Measurements from ENCODE around the gene RASGRF1.

The RASGRF1 gene

GRCh38 chr15:79130535-79131130 is 40.1 kb upstream of the RASGRF1 start:
- H3K9ac ChIP-seq (ENCODE audit: insufficient read length, low read depth), result no peak overlapping the region
- H3K4me1 ChIP-seq (ENCODE audit: insufficient read depth, insufficient read length), result peaks cover 2% of the 10 kb centered on the region
- DNase-seq (ENCODE audit: low read depth, low spot score), result no peak
- H3K9me3 ChIP-seq (ENCODE audit: insufficient read depth, low read length), result peaks cover 27% of the 10 kb centered on the region; the same call in 1 of the 2 replicates
- TF ChIP-seq ZNF274 (IDR thresholded peaks at IDR 0.05; ENCODE audit: low read depth, low read length), result no peak
- no peak overlapping the region for H3K4me3 ChIP-seq (ENCODE audit: insufficient read length, low read depth)
- no peaks in the 10 kb centered on the region for H3K36me3 ChIP-seq (ENCODE audit: insufficient read depth, insufficient read length, low read length)
- H3K27me3 ChIP-seq (ENCODE audit: insufficient read depth, insufficient read length), result no peaks in the 10 kb centered on the region

GRCh38 chr15:79129235-79129634 is 38.7 kb upstream of the RASGRF1 start:
- Histone ChIP-seq H3K4me1 (ENCODE audit: insufficient read depth, insufficient read length) (no peaks in the 10 kb centered on the region), H3K27me3 (ENCODE audit: insufficient read depth, insufficient read length) (no peaks in the 10 kb centered on the region), H3K4me3 (ENCODE audit: insufficient read length, low read depth) (no peak overlapping the region), H3K36me3 (ENCODE audit: insufficient read depth, insufficient read length, low read length) (no peaks in the 10 kb centered on the region), H3K9me3 (ENCODE audit: insufficient read depth, low read length) (peaks cover 27% of the 10 kb centered on the region; the same call in 1 of the 2 replicates), H3K9ac (ENCODE audit: insufficient read length, low read depth) (no peak overlapping the region)
- TF ChIP-seq YY1 (IDR thresholded peaks at IDR 0.05; ENCODE audit: insufficient read depth, insufficient read length) (no peak), ZNF274 (IDR thresholded peaks at IDR 0.05; ENCODE audit: low read depth, low read length) (no peak), SUZ12 (IDR thresholded peaks at IDR 0.05; ENCODE audit: extremely low read depth, insufficient read depth, insufficient read length) (no peak)
- DNase-seq (ENCODE audit: low read depth, low spot score), result no peak

- DNase-seq (ENCODE audit: low read depth, low spot score), result no peak
- Histone ChIP-seq H3K4me3 (ENCODE audit: insufficient read length, low read depth) (no peak overlapping the region), H3K9ac (ENCODE audit: insufficient read length, low read depth) (no peak overlapping the region), H3K9me3 (ENCODE audit: insufficient read depth, low read length) (peaks cover 27% of the 10 kb centered on the region; the same call in 1 of the 2 replicates), H3K4me1 (ENCODE audit: insufficient read depth, insufficient read length) (no peaks in the 10 kb centered on the region), H3K27me3 (ENCODE audit: insufficient read depth, insufficient read length) (no peaks in the 10 kb centered on the region), H3K36me3 (ENCODE audit: insufficient read depth, insufficient read length, low read length) (no peaks in the 10 kb centered on the region)
- TF ChIP-seq ZNF274 (IDR thresholded peaks at IDR 0.05; ENCODE audit: low read depth, low read length), result no peak
- TF ChIP-seq SUZ12 (IDR thresholded peaks at IDR 0.05; ENCODE audit: extremely low read depth, insufficient read depth, insufficient read length), result no peak
- TF ChIP-seq YY1 (IDR thresholded peaks at IDR 0.05; ENCODE audit: insufficient read depth, insufficient read length), result no peak
These were observed 38.0 kb upstream of the RASGRF1 start for GRCh38 chr15:79128556-79128955.

GRCh38 chr15:79124388-79124787 is 33.8 kb upstream of the RASGRF1 start:
- Histone ChIP-seq H3K4me1 (ENCODE audit: insufficient read depth, insufficient read length) (peaks cover 3% of the 10 kb centered on the region), H3K4me3 (ENCODE audit: insufficient read length, low read depth) (no peak overlapping the region), H3K36me3 (ENCODE audit: insufficient read depth, insufficient read length, low read length) (no peaks in the 10 kb centered on the region), H3K9ac (ENCODE audit: insufficient read length, low read depth) (no peak overlapping the region), H3K27me3 (ENCODE audit: insufficient read depth, insufficient read length) (no peaks in the 10 kb centered on the region), H3K9me3 (ENCODE audit: insufficient read depth, low read length) (peaks cover 13% of the 10 kb centered on the region; the same call in 1 of the 2 replicates)
- TF ChIP-seq YY1 (IDR thresholded peaks at IDR 0.05; ENCODE audit: insufficient read depth, insufficient read length) (no peak), SUZ12 (IDR thresholded peaks at IDR 0.05; ENCODE audit: extremely low read depth, insufficient read depth, insufficient read length) (no peak), ZNF274 (IDR thresholded peaks at IDR 0.05; ENCODE audit: low read depth, low read length) (no peak)
- no peak for DNase-seq (ENCODE audit: low read depth, low spot score)

GRCh38 chr15:79122991-79123390 is 32.4 kb upstream of the RASGRF1 start:
- no peak for DNase-seq (ENCODE audit: low read depth, low spot score)
- Histone ChIP-seq H3K36me3 (ENCODE audit: insufficient read depth, insufficient read length, low read length) (no peaks in the 10 kb centered on the region), H3K4me1 (ENCODE audit: insufficient read depth, insufficient read length) (peaks cover 3% of the 10 kb centered on the region), H3K9ac (ENCODE audit: insufficient read length, low read depth) (no peak overlapping the region), H3K27me3 (ENCODE audit: insufficient read depth, insufficient read length) (no peaks in the 10 kb centered on the region), H3K9me3 (ENCODE audit: insufficient read depth, low read length) (peaks cover 9% of the 10 kb centered on the region; the same call in 1 of the 2 replicates), H3K4me3 (ENCODE audit: insufficient read length, low read depth) (no peak overlapping the region)
- TF ChIP-seq YY1 (IDR thresholded peaks at IDR 0.05; ENCODE audit: insufficient read depth, insufficient read length), result no peak
- no peak for TF ChIP-seq ZNF274 (IDR thresholded peaks at IDR 0.05; ENCODE audit: low read depth, low read length)
- no peak for TF ChIP-seq SUZ12 (IDR thresholded peaks at IDR 0.05; ENCODE audit: extremely low read depth, insufficient read depth, insufficient read length)

- no peak for DNase-seq (ENCODE audit: low read depth, low spot score)
- Histone ChIP-seq H3K27me3 (ENCODE audit: insufficient read depth, insufficient read length) (no peaks in the 10 kb centered on the region), H3K4me1 (ENCODE audit: insufficient read depth, insufficient read length) (peaks cover 3% of the 10 kb centered on the region)
These were observed 31.8 kb upstream of the RASGRF1 start for GRCh38 chr15:79122391-79122790.

GRCh38 chr15:79121571-79121970 is 31.0 kb upstream of the RASGRF1 start:
- Histone ChIP-seq H3K4me1 (ENCODE audit: insufficient read depth, insufficient read length) (peaks cover 3% of the 10 kb centered on the region), H3K9ac (ENCODE audit: insufficient read length, low read depth) (no peak overlapping the region), H3K27me3 (ENCODE audit: insufficient read depth, insufficient read length) (no peaks in the 10 kb centered on the region), H3K9me3 (ENCODE audit: insufficient read depth, low read length) (no peaks in the 10 kb centered on the region), H3K4me3 (ENCODE audit: insufficient read length, low read depth) (no peak overlapping the region), H3K36me3 (ENCODE audit: insufficient read depth, insufficient read length, low read length) (no peaks in the 10 kb centered on the region)
- TF ChIP-seq YY1 (IDR thresholded peaks at IDR 0.05; ENCODE audit: insufficient read depth, insufficient read length) (no peak), SUZ12 (IDR thresholded peaks at IDR 0.05; ENCODE audit: extremely low read depth, insufficient read depth, insufficient read length) (no peak), ZNF274 (IDR thresholded peaks at IDR 0.05; ENCODE audit: low read depth, low read length) (no peak)
- DNase-seq (ENCODE audit: low read depth, low spot score), result no peak

More at GRCh38 chr15:79122391-79122790, 31.8 kb upstream of the RASGRF1 start:
- Histone ChIP-seq H3K36me3 (ENCODE audit: insufficient read depth, insufficient read length, low read length) (no peaks in the 10 kb centered on the region), H3K4me3 (ENCODE audit: insufficient read length, low read depth) (no peak overlapping the region), H3K9ac (ENCODE audit: insufficient read length, low read depth) (no peak overlapping the region), H3K9me3 (ENCODE audit: insufficient read depth, low read length) (peaks cover 3% of the 10 kb centered on the region; the same call in 1 of the 2 replicates)
- TF ChIP-seq ZNF274 (IDR thresholded peaks at IDR 0.05; ENCODE audit: low read depth, low read length), result no peak
- TF ChIP-seq YY1 (IDR thresholded peaks at IDR 0.05; ENCODE audit: insufficient read depth, insufficient read length), result no peak
- no peak for TF ChIP-seq SUZ12 (IDR thresholded peaks at IDR 0.05; ENCODE audit: extremely low read depth, insufficient read depth, insufficient read length)

Data from NT2/D1 (cell line).